Smooth muscle cell (in vitro differentiated cells): Measurements from ENCODE around the gene ERFL. TPM values are rescaled to one million over a fixed set of nuclear protein-coding genes. Genes with fewer than 3 reads are reported as not detected.

Experiments used
- DNase-seq: peaks from one replicate; lab custom pipeline; 2025; ENCODE audit not compliant: unreplicated experiment; lab: John Stamatoyannopoulos, UW
- H2AFZ ChIP-seq: fragments of 200-600 bp; sonication (generic); 2 replicates; pipeline ENCODE4 v1.6.0; 2016; ENCODE audit warnings: antibody characterized with exemption, low read depth, mild to moderate bottlenecking
- H3F3A ChIP-seq: fragments of 200-600 bp; sonication (generic); 2 replicates; pipeline ENCODE4 v1.6.0; 2017; ENCODE audit warnings: antibody characterized with exemption, low read depth
- H3K27ac ChIP-seq: fragments of 200-600 bp; sonication (generic); 2 replicates; pipeline ENCODE4 v1.5.1; 2016; ENCODE audit warnings: low read depth, mild to moderate bottlenecking
- H3K27me3 ChIP-seq: fragments of 200-600 bp; sonication (generic); 2 replicates; pipeline ENCODE4 v1.6.1; 2016; ENCODE audit warnings: low read depth, mild to moderate bottlenecking
- H3K36me3 ChIP-seq: fragments of 200-600 bp; sonication (generic); 2 replicates; pipeline ENCODE4 v1.5.1; 2016; ENCODE audit warnings: low read depth
- H3K4me1 ChIP-seq: fragments of 200-600 bp; sonication (generic); 2 replicates; pipeline ENCODE4 v1.5.1; 2016; ENCODE audit warnings: low read depth
- H3K4me2 ChIP-seq: fragments of 200-600 bp; sonication (generic); 2 replicates; pipeline ENCODE4 v1.6.0; 2016; ENCODE audit warnings: mild to moderate bottlenecking
- H3K4me3 ChIP-seq: fragments of 200-600 bp; sonication (generic); 2 replicates; pipeline ENCODE4 v1.5.1; 2016; ENCODE audit warnings: mild to moderate bottlenecking
- H3K79me2 ChIP-seq: fragments of 200-600 bp; sonication (generic); 2 replicates; pipeline ENCODE4 v1.6.0; 2016; ENCODE audit warnings: low read depth, mild to moderate bottlenecking
- H3K9ac ChIP-seq: fragments of 200-600 bp; sonication (generic); 2 replicates; pipeline ENCODE4 v1.6.0; 2016; ENCODE audit warnings: low read depth
- H3K9me3 ChIP-seq: fragments of 200-600 bp; sonication (generic); replicated peaks from 2 replicates; pipeline ENCODE4 v1.5.1; 2016; ENCODE audit warnings: low read depth
- H4K20me1 ChIP-seq: fragments of 200-600 bp; sonication (generic); 2 replicates; pipeline ENCODE4 v1.6.0; 2016; ENCODE audit warnings: low read depth
- CTCF ChIP-seq: fragments of 200-600 bp; sonication (generic); IDR thresholded peaks from 2 replicates; pipeline ENCODE4 v1.5.1; 2017; ENCODE audit warnings: borderline replicate concordance, mild to moderate bottlenecking, antibody characterized with exemption; ENCODE audit not compliant: insufficient read depth, poor library complexity, severe bottlenecking
- WGBS: methylation state at CpG from one replicate; pipeline ENCODE4 v1.1.7; 2016; ENCODE audit warnings: low lambda C conversion rate; 5-methylcytosine and 5-hydroxymethylcytosine counted together
- polyA plus RNA-seq: library from polyadenylated mRNA; unstranded; fragments of >200 nt; fragmentation: Nextera tagmentation; extraction: Ambion mirVana; gene quantifications from 2 replicates; pipeline ENCODE4 v1.2.1, GENCODE V29; 2016
- total RNA-seq: library from RNA; depleted of rRNA; stranded (reverse); fragments of >200 nt; gene quantifications from 2 replicates; pipeline ENCODE4 v1.2.3, GENCODE V29; 2014

Gene ERFL
- total and polyA plus RNA-seq, 2 experiments from 2014 or later = 0.09 TPM

GRCh38 chr19:41957161-41957837 is 29.1 kb upstream of the ERFL start:
- Histone ChIP-seq H3K4me2 (peak overlapping the region; percentile 87), H3K36me3 (no peaks in the 10 kb centered on the region), H3K9ac (no peak overlapping the region), H3K27me3 (no peaks in the 10 kb centered on the region), H3F3A (no peaks in the 10 kb centered on the region), H3K9me3 (no peaks in the 10 kb centered on the region), H3K27ac (no peak overlapping the region), H3K4me3 (no peak overlapping the region), H4K20me1 (peaks cover 23% of the 10 kb centered on the region), H3K4me1 (peaks cover 5% of the 10 kb centered on the region), H2AFZ (no peak overlapping the region), H3K79me2 (no peaks in the 10 kb centered on the region)
- no peak for TF ChIP-seq CTCF
- WGBS = 94% methylated on average over 9 of the region's 11 CpGs
- DNase-seq = no peak

GRCh38 chr19:41956621-41957020 is 28.4 kb upstream of the ERFL start:
- peaks cover 23% of the 10 kb centered on the region for H4K20me1 ChIP-seq
- no peaks in the 10 kb centered on the region for H3K27me3 ChIP-seq
- H2AFZ ChIP-seq = no peak overlapping the region
- no peaks in the 10 kb centered on the region for H3K36me3 ChIP-seq
- H3K9ac ChIP-seq = no peak overlapping the region
- peaks cover 5% of the 10 kb centered on the region for H3K4me1 ChIP-seq
- H3F3A ChIP-seq = no peaks in the 10 kb centered on the region
- no peak overlapping the region for H3K4me2 ChIP-seq
- no peaks in the 10 kb centered on the region for H3K79me2 ChIP-seq
- no peaks in the 10 kb centered on the region for H3K9me3 ChIP-seq
- no peak overlapping the region for H3K27ac ChIP-seq
- DNase-seq = no peak
- TF ChIP-seq CTCF = no peak
- H3K4me3 ChIP-seq = no peak overlapping the region
- WGBS = 95% methylated on average over 12 of the region's 13 CpGs

- Histone ChIP-seq H3K4me2 (no peak overlapping the region), H2AFZ (no peak overlapping the region), H3K4me1 (peaks cover 5% of the 10 kb centered on the region), H3F3A (no peaks in the 10 kb centered on the region), H3K27ac (no peak overlapping the region), H3K36me3 (no peaks in the 10 kb centered on the region), H4K20me1 (peaks cover 23% of the 10 kb centered on the region), H3K4me3 (no peak overlapping the region), H3K9ac (no peak overlapping the region), H3K79me2 (no peaks in the 10 kb centered on the region), H3K27me3 (no peaks in the 10 kb centered on the region), H3K9me3 (no peaks in the 10 kb centered on the region)
- DNase-seq = no peak
- TF ChIP-seq CTCF = no peak
- 82% methylated on average over 7 of the region's 7 CpGs for WGBS
Measured at GRCh38 chr19:41955521-41955920, 27.3 kb upstream of the ERFL start.

GRCh38 chr19:41951686-41952172 is 23.5 kb upstream of the ERFL start:
- no peak overlapping the region for H3K4me3 ChIP-seq
- peak; percentile 99 for TF ChIP-seq CTCF
- peak; percentile 67 for DNase-seq

More at GRCh38 chr19:41951686-41952172, 23.5 kb upstream of the ERFL start:
- Histone ChIP-seq H4K20me1 (peaks cover 7% of the 10 kb centered on the region), H3K27me3 (no peaks in the 10 kb centered on the region), H3K9ac (no peak overlapping the region), H3F3A (no peaks in the 10 kb centered on the region), H3K4me2 (no peak overlapping the region), H3K36me3 (no peaks in the 10 kb centered on the region), H3K9me3 (no peaks in the 10 kb centered on the region), H3K79me2 (no peaks in the 10 kb centered on the region), H3K4me1 (no peaks in the 10 kb centered on the region), H3K27ac (no peak overlapping the region), H2AFZ (no peak overlapping the region)
- WGBS = 10% methylated on average over 11 of the region's 12 CpGs
